Measurements from ENCODE around the gene STK24.

- no peak for TF ChIP-seq MAX (IDR thresholded peaks at IDR 0.05)
- TF ChIP-seq CTCF (IDR thresholded peaks at IDR 0.05) = no peak
- TF ChIP-seq MAZ (IDR thresholded peaks at IDR 0.05; ENCODE audit: borderline replicate concordance, low read depth, low read length) = no peak
- no peak for TF ChIP-seq ESRRA (IDR thresholded peaks at IDR 0.05; ENCODE audit: borderline replicate concordance, low read length)
- TF ChIP-seq EP300 (IDR thresholded peaks at IDR 0.05) = no peak
- no peak for TF ChIP-seq MAFK (IDR thresholded peaks at IDR 0.05; ENCODE audit: partially characterized antibody)
- TF ChIP-seq MYC (IDR thresholded peaks at IDR 0.05; ENCODE audit: borderline replicate concordance, low read length) = no peak
- TF ChIP-seq, protein P1, sequence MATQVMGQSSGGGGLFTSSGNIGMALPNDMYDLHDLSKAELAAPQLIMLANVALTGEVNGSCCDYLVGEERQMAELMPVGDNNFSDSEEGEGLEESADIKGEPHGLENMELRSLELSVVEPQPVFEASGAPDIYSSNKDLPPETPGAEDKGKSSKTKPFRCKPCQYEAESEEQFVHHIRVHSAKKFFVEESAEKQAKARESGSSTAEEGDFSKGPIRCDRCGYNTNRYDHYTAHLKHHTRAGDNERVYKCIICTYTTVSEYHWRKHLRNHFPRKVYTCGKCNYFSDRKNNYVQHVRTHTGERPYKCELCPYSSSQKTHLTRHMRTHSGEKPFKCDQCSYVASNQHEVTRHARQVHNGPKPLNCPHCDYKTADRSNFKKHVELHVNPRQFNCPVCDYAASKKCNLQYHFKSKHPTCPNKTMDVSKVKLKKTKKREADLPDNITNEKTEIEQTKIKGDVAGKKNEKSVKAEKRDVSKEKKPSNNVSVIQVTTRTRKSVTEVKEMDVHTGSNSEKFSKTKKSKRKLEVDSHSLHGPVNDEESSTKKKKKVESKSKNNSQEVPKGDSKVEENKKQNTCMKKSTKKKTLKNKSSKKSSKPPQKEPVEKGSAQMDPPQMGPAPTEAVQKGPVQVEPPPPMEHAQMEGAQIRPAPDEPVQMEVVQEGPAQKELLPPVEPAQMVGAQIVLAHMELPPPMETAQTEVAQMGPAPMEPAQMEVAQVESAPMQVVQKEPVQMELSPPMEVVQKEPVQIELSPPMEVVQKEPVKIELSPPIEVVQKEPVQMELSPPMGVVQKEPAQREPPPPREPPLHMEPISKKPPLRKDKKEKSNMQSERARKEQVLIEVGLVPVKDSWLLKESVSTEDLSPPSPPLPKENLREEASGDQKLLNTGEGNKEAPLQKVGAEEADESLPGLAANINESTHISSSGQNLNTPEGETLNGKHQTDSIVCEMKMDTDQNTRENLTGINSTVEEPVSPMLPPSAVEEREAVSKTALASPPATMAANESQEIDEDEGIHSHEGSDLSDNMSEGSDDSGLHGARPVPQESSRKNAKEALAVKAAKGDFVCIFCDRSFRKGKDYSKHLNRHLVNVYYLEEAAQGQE (IDR thresholded peaks at IDR 0.05) = no peak
Observed at GRCh38 chr13:98496966-98497365, 79.9 kb downstream of the STK24 start.

All from A549 (cell line).